SKM-1 (cell line): ENCODE measurements around the gene CUL2.
A peak's percentile ranks its signal among the peaks of the same experiment; 100 is the strongest.

ENCODE experiments used
- DNase-seq: peaks from one replicate; lab custom pipeline; 2025; ENCODE audit not compliant: unreplicated experiment; lab: John Stamatoyannopoulos, UW

The CUL2 gene

DNA sequence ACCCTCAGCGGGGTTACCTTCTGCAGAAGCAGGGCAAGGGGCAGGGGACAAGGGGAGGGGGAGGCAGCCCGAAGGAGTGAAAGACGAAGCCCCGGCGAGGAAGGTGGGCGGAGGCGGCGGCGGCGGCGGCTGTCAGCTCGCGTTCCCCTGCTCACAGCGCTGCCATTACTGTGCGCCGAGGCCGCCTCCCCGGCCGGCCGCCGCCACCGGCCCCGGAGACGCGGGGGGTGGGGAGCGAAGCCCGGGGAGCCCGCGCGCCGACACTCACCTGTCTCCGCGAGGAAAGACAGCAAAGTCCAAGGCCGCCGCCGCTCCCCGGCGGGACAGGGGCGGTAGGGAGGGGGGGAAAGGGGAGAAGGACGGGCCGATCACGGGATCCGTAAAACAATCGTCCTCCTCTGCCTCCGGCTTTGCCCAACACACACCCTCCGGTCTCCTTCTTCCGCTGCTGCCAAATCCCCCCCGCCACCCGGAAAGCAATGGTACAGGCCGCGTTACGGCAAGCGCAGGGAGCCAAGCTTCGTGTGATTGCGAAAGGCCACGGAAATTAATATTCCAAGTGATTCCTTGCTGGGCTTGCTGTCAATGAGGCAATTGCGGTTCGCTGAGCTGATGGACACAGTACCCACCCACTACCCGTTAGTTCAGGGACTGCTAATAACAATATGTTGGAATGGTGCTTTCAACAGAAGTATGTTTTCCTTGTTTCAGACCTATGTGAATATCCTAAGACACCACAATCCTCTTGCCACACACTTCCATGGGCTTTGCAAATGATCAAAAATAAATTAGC lies at the start of gene CUL2:
Gene CUL2 (minus strand): TSS at position 180 of the 793 bp plus-strand sequence. CDS start 19,024 bp downstream, outside the sequence.
- DNase-seq = peak; percentile 79

- no peak for DNase-seq
Measured at GRCh38 chr10:35136263-35136815, 46.2 kb upstream of the CUL2 start.

GRCh38 chr10:35135861-35136260 lies 45.7 kb upstream of the CUL2 start:
- no peak for DNase-seq

DNA sequence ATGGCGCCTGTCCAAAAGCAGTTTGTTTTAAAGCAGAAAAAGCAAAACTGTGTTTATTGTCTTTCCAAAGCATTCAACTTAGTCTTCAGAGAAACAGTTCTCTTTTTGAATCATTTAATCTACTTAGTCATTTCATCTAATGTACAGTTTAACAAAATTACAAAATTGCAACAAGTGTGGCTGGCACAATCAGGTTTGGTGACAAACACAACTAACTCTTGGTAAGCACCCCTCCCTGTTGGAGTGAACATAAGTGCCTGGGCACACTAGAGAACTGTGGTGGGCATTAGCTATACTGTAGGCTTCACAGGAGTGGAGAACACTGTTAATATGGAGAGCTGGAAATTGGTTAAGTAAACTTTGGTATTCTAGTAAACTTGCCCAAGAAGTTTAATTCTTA lies 43.4 kb upstream of the CUL2 start:
- no peak for DNase-seq

GRCh38 chr10:35132727-35133126 lies 42.6 kb upstream of the CUL2 start:
- no peak for DNase-seq

DNA sequence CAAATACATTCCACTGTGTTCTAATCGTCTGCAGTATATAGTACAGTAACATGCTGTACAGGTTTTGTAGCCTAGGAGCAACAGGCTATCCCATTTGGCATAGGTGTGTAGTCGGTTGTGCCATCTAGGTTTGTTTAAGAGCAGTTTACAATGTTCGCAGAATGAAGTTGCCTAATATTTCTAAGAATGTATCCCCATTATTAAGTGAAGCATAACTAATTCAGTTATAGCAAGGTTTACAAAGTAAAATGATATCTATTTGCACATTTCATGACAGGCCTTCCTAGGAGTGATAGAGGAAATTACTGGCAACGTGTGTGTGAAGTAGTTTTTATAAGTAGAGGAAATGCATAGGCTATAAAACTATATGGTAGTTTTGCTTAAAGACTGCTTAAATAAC lies 40.5 kb upstream of the CUL2 start:
- no peak for DNase-seq

- DNase-seq = no peak
Measured at GRCh38 chr10:35129185-35129674, 39.1 kb upstream of the CUL2 start.

DNA sequence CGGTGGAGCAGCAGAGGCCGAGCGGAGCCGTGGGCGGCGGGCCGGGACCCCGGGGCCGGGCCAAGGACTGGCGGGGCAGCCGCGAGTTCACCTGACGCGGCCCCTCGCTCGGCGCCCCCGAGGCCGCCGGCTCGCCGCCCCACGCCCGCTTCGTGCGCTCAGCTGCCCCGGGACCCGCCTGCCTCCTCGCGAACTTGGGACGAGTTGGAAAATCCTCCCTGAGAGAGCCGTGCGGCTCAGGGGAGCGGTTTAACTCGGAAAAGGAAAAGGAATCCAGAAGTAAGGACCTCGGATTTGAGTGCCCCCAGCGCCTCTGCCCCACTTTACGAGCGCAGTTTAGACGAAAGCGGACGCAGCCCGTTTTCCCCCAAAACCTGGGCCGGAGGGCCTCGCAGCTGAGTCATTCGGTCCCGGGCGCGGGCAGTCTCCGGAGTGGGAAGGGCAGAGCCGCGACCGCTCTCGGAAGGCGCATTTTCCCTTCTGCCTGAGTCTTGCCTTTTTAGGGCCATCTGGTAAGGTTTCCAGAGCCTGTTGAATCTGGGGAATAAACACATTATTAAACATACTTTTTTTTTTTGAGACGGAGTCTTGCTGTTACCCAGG lies 37.2 kb upstream of the CUL2 start:
- no peak for DNase-seq

DNA sequence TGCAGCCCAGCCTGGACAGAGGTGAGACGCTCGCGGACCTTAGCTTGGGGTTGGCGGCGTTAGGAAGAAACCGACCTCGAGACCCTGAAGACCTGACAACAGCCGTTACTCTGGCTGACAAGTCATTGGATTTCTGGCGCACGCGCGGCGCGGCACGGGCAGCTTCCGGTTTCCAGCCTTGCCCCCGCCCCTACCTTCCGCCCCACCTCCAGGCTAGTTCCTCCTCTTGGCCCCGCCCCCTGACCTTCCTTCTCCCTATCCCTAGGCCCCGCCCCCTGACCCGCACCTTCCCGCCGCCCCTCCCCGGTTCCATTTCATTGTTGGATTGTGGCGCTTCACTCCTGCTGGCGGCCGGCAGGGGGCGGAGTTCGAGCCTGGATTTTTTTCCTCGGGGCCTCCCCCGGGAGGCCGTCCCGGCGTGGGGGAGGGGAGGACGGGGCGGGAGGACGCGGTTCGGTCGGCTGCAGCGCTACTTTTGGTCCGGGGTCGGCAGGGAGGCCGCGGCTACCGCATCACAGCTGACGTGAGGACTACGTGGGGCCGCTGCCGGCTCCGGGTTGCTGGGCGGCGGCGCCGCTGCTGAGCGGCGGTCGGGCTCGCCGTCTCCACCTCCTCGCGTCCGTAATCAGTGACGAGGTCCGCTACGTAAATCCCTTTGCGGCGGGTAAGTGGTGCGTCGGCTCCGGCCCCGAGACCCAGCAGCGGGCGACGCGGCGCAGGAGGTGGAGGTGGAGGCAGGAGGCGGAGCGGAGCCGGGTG lies 36.6 kb upstream of the CUL2 start, which contains the start of gene CREM:
Gene CREM (plus strand): TSS at position 317 of the 759 bp plus-strand sequence. CDS start 10,990 bp downstream, outside the sequence.
- DNase-seq = peak; percentile 49

- DNase-seq = no peak
Measured at GRCh38 chr10:35126062-35126529, 36.0 kb upstream of the CUL2 start.

DNA sequence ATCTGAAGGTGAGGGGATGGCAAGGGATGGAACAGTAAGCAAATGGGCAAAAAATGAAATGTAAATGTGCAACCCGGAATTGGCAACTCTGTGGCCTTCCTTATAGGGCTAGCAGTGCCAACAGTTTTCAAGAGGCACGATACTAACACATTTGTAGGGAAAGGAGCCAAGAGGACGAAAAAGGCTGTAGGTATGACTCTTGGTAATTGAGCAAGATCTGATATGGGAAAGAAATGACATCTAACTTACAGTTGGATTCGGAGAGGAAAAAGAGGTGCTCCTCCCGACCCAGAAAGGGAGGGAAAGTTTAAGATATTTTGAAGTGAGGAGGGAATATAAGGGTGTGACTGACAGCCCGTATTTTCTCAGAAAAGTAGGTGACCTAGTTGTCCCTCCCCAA lies 34.4 kb upstream of the CUL2 start:
- no peak for DNase-seq

GRCh38 chr10:35119378-35119777 lies 29.2 kb upstream of the CUL2 start:
- DNase-seq = no peak

- DNase-seq = no peak
Measured at GRCh38 chr10:35112571-35112970, 22.4 kb upstream of the CUL2 start.

DNA sequence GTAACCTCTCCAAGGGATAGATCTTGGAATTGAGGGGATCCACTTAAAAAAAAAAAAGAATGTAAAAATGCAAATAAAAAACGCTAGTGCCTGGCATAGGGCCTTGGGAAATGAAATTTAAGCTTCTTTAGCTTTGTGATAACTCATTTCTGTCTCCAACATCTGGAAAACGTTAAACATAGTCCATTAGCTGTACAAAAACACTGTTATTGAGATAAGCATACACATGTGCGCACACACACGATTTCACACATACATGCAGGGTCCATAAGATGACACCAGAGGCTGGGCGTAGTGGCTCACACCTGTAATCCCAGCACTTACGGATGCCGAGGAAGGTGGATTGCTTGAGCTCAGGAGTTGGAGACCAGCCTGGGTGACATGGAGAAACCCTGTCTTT lies 13.7 kb upstream of the CUL2 start:
- DNase-seq = no peak

DNA sequence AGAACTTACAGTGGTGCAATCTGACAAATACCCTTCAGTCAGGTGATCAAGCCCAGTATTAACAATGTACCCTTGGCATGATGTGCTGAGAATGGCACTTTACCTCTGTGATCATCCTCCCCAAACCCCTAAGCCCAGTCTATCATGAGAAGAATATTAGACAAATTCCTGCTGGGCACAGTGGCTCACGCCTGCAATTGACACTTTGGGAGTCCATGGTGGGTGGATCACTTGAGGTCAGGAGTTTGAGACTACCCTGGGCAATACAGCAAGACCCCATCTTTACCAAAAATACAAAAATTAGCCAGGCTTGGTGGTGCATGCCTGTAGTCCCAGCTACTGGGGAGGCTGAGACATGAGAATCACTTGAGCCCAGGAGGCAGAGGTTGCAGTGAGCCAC lies 7.4 kb upstream of the CUL2 start:
- DNase-seq = no peak

DNA sequence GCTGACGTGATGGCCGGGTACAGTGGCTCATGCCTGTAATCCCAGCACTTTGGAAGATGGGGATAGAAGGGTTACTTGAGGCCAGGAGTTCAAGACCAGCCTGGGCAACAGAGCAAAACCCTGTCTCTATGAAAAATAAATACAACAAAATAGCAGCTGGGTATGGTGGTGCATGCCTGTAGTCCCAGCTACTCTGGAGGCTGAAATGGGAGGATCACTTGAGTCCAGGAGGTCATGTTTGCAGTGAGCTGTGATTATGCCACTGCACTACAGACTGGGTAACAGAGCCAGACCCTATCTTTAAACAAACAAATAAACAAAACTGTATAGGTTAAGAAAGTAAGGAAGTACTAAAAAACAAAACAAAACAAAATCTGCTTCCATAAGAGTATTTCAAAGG lies 6.2 kb upstream of the CUL2 start:
- DNase-seq = no peak

GRCh38 chr10:35092851-35093250 lies 2.7 kb upstream of the CUL2 start:
- no peak for DNase-seq

DNA sequence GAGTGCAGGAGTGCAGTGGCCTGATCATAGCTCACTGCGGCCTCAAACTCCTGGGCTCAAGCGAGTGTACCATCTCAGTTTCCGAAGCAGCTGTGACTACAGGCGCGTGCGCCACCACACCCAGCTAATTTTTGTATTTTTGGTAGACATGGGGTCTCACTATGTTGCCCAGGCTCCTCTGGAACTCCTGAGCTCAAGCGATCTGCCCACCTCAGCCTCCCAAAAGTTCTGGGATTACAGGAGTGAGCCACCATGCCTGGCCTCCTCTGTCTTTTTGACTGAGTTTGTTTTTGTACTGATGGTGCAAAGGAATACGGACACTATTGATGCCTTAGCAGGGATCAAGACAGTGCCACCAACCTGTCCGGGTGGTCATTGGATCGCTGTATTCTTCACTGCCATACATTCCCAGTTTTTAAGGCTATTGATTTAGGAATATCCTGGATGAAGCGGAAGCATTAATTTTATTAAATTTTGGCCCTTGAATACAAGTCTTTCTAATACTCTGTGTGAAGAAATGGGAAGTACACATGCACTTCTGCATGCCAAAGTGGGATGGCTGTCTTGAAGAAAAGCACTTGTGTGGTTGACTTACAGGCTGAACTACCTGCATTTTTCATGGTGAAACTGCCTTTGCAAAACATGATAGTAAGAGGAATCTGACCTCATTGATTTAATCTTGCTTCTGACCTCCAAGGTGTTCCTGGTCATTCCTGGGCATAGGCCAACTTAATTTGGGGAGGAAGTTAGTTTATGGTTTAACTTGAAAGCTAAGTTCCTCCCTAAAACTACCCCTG lies 2.1 kb upstream of the CUL2 start:
- DNase-seq = no peak

DNA sequence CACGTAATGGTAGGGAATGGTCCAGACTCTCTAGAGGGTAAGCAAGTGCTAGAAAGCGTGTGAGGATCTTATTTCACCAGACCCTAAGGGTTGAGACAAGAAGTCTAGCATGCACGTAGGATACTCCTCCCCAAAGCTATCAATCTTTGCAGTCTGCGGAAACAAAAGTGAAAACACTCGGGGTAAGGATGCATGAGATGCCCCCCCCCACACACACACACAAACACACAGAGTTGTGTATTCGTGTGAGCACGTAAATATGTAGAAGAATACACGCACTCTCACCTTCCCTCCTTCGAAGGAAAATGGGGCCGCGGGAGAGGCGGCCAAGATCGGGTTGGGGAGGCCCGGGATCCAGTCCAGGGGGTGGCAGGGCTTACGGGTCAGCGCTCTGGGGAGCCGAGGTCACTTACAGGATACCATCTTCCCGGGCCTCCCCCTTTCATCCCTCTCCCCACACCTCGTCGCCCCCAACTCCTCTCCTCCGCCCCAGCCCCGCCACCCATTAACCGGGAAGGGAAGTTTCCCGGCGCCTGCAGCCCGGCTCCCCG lies 455 bp downstream of the CUL2 start:
- DNase-seq = no peak

GRCh38 chr10:35083242-35083641 lies 6.9 kb downstream of the CUL2 start:
- no peak for DNase-seq
